RWPE2 (cell line): Measurements from ENCODE around the gene ATP13A2.

Source experiments
- ATAC-seq: fragments of 200-7000 bp; cut with Tn5 transposase; 3 replicates; pipeline ENCODE4 v1.9.1; 2021; ENCODE audit warnings: low read depth
- DNase-seq: peaks from one replicate; pipeline ENCODE4 v3.0.0-alpha.2; 2020; ENCODE audit warnings: low spot score
- H3K27ac ChIP-seq: fragments of 450-650 bp; 2 replicates; pipeline ENCODE4 v1.5.1; 2017; ENCODE audit warnings: mild to moderate bottlenecking; ENCODE audit not compliant: poor library complexity, severe bottlenecking
- H3K27me3 ChIP-seq: fragments of 250-450 bp; sonication (Bioruptor Pico); 2 replicates; pipeline ENCODE4 v1.5.1; 2021; ENCODE audit warnings: mild to moderate bottlenecking, moderate library complexity; ENCODE audit not compliant: insufficient read depth, poor library complexity, severe bottlenecking
- H3K36me3 ChIP-seq: fragments of 250-450 bp; sonication (Bioruptor Pico); 2 replicates; pipeline ENCODE4 v1.5.1; 2020; ENCODE audit warnings: low read depth, mild to moderate bottlenecking, moderate library complexity
- H3K4me1 ChIP-seq: fragments of 250-450 bp; sonication (Bioruptor Pico); 2 replicates; pipeline ENCODE4 v1.5.1; 2021; ENCODE audit warnings: mild to moderate bottlenecking, moderate library complexity; ENCODE audit not compliant: insufficient read depth, poor library complexity, severe bottlenecking
- H3K4me3 ChIP-seq: fragments of 250-450 bp; sonication (Bioruptor Pico); 2 replicates; pipeline ENCODE4 v1.5.1; 2021; ENCODE audit warnings: mild to moderate bottlenecking, moderate library complexity; ENCODE audit not compliant: severe bottlenecking
- H3K9me3 ChIP-seq: fragments of 250-450 bp; sonication (Bioruptor Pico); 2 replicates; pipeline ENCODE4 v1.5.1; 2021; ENCODE audit warnings: mild to moderate bottlenecking, moderate library complexity; ENCODE audit not compliant: severe bottlenecking
- TF ChIP-seq, protein P1 (sequence below): fragments of 450-650 bp; IDR thresholded peaks from one replicate; pipeline ENCODE4 v1.5.1; 2017; ENCODE audit warnings: mild to moderate bottlenecking, moderate library complexity; ENCODE audit not compliant: poor library complexity, severe bottlenecking

ATP13A2 gene

DNA sequence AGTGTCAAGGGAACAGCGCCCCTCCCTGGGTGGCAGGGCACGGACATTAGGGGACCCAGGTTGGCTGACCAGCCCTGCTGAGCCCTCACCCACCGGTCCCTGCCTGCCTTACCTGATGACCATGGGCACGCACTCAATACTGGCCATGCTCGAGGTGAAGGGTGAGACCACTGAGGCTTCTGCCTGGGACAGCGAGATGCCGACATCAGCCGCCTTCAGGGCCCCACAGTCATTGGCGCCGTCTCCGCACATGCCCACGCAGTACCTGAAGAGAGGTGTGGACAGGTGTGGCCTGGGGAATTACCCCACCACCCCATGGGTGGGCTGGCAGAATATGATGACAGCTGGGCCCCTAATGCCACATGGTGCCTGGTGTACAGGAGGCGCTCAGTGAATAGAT is 23.5 kb downstream of the ATP13A2 start:
- ATAC-seq (no peak), DNase-seq (peak; percentile 57)
- TF ChIP-seq, protein P1, sequence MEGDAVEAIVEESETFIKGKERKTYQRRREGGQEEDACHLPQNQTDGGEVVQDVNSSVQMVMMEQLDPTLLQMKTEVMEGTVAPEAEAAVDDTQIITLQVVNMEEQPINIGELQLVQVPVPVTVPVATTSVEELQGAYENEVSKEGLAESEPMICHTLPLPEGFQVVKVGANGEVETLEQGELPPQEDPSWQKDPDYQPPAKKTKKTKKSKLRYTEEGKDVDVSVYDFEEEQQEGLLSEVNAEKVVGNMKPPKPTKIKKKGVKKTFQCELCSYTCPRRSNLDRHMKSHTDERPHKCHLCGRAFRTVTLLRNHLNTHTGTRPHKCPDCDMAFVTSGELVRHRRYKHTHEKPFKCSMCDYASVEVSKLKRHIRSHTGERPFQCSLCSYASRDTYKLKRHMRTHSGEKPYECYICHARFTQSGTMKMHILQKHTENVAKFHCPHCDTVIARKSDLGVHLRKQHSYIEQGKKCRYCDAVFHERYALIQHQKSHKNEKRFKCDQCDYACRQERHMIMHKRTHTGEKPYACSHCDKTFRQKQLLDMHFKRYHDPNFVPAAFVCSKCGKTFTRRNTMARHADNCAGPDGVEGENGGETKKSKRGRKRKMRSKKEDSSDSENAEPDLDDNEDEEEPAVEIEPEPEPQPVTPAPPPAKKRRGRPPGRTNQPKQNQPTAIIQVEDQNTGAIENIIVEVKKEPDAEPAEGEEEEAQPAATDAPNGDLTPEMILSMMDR: no peak
- H3K36me3 ChIP-seq: no peaks in the 10 kb centered on the region; the same call in 1 of the 2 replicates
- no peaks in the 10 kb centered on the region for H3K9me3 ChIP-seq
- no peak overlapping the region for H3K27ac ChIP-seq
- peaks cover 3% of the 10 kb centered on the region for H3K4me1 ChIP-seq
- H3K4me3 ChIP-seq: no peak overlapping the region
- H3K27me3 ChIP-seq: no peaks in the 10 kb centered on the region

DNA sequence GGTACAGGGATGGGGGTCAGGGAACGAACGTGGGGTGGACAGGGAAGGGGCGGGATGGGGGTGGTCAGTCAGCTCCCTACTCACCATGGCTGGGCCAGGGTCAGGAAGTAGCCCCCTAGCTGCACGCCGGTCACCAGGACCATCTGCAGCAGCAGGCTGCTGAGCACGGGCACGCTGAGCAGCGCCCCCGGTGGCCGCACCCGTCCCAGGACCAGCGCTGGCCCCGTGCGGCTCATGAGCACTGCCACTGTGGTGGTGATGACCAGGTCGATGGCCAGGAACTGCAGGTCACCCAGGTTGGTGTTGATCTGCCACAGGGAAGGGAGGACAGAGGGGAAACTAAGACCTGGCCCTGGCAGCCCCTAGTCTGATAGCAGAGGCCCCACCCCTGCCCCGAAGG is 24.8 kb downstream of the ATP13A2 start:
- no peak overlapping the region for H3K27ac ChIP-seq
- peak; percentile 52 for DNase-seq
- TF ChIP-seq, protein P1: peak; percentile 38
- no peak overlapping the region for H3K4me3 ChIP-seq
- H3K36me3 ChIP-seq: no peaks in the 10 kb centered on the region; the same call in 1 of the 2 replicates
- H3K4me1 ChIP-seq: peaks cover 3% of the 10 kb centered on the region
- no peaks in the 10 kb centered on the region for H3K27me3 ChIP-seq
- no peaks in the 10 kb centered on the region for H3K9me3 ChIP-seq
- ATAC-seq: no peak

DNA sequence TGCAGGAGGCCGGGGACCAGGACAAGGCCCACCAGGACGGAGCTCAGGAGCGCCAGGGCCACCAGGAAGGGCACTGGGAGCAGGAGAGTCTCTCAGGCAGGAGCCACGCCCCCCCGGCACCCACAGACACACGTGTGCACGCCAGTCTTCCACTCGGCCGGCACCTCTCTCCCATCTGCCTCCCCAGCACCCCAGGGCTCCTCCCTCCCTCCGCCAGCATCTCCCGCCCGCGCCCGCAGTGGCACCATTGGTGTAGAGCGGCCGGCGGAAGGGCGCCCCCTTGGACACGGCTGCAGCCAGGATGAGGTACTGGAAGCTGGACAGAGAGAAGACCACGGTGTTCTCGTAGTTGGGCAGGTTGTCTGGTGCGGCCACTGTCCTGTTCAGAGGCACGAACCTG is 25.2 kb downstream of the ATP13A2 start:
- H3K4me3 ChIP-seq: no peak overlapping the region
- ATAC-seq (no peak), DNase-seq (peak; percentile 56)
- no peaks in the 10 kb centered on the region; the same call in 1 of the 2 replicates for H3K36me3 ChIP-seq
- TF ChIP-seq, protein P1: no peak
- no peak overlapping the region for H3K27ac ChIP-seq
- peaks cover 6% of the 10 kb centered on the region for H3K4me1 ChIP-seq
- H3K9me3 ChIP-seq: no peaks in the 10 kb centered on the region
- no peaks in the 10 kb centered on the region for H3K27me3 ChIP-seq

DNA sequence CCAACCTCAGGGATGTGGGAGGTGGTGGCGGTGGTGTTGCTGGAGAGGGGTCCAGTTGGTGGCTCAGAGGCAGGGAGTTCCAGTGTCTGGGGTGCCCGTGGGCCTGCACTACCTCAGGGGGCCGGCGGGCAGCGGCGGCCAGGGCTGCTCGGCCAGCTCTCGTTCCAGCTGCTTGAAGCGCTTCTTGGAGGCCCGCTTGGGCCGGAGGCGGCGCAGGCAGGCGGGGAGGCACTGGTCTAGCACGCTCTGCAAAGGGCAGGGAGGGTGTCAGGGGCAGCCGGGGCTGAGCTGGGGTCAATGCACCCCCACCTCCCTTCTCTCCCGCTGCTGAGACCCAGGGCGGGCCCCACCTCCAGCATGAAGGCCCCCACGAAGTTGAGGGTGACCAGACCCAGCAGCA is 25.6 kb downstream of the ATP13A2 start:
- peak; percentile 47 for DNase-seq
- no peak overlapping the region for H3K27ac ChIP-seq
- TF ChIP-seq, protein P1: no peak
- no peaks in the 10 kb centered on the region; the same call in 1 of the 2 replicates for H3K36me3 ChIP-seq
- no peak for ATAC-seq
- no peaks in the 10 kb centered on the region for H3K27me3 ChIP-seq
- H3K9me3 ChIP-seq: no peaks in the 10 kb centered on the region
- H3K4me3 ChIP-seq: no peak overlapping the region
- peaks cover 11% of the 10 kb centered on the region for H3K4me1 ChIP-seq

DNA sequence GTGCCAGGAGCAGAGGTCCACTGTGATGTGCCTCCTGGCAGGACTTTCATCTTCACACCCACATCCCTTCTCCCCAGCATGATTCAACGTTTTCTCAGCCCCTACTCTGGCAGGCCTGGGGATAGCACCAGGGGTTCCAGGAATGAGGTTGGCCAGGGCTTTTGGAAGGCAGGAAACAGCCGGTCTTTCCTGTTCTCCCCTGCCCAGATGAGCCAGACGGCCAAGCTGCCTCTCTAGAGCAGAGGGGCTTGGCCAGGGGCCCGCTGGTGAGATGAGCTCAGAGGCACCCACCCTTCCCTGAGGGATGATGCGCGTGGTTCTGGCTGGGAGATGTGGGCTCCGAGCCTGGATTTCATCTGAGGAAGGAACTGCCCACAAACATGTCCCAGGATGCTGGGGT is 27.0 kb downstream of the ATP13A2 start:
- ATAC-seq (peak; percentile 82), DNase-seq (peak; percentile 91)
- H3K4me1 ChIP-seq: peaks cover 13% of the 10 kb centered on the region
- no peaks in the 10 kb centered on the region for H3K9me3 ChIP-seq
- H3K36me3 ChIP-seq: no peaks in the 10 kb centered on the region; the same call in 1 of the 2 replicates
- TF ChIP-seq, protein P1: no peak
- no peaks in the 10 kb centered on the region for H3K27me3 ChIP-seq
- peak overlapping the region; percentile 42 for H3K27ac ChIP-seq
- no peak overlapping the region for H3K4me3 ChIP-seq
